ENCODE results near the gene HDAC8.

DNA sequence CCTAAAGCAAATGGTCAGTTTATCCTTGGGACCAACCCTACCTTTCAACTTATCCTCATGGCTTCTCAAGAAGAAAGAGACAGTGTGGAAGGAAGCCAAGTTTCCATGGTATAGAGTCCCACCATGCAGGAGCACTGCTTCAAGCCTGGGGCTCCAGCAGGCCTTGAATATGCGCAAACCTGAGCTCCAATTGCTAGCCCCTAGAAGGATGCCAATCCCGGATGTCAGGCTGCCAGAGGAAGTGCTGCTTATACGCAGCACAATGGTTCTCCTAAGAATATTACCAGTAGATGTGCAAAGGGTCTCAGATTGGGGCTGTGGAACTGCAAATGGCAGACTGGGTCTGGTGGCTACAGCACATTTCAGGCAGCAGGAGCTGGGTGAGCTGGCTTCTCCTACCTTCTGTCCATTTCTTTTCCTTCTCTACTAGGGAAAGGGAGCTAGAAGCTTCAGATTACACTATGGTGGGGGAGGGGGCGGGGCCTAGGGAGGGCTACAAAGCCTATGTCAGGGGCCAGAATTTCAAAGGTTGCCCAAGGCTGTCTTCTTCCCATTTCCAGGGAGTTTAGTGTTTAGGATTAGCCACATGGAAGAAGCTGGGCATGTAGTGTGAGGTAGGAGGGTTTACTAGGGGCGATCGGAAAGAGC lies 226.2 kb downstream of the HDAC8 start:
- no peak for TF ChIP-seq POLR2A (IDR thresholded peaks at IDR 0.05; ENCODE audit: low read length)
- no peak for TF ChIP-seq FOXS1 (CRISPR knock-in tag; IDR thresholded peaks at IDR 0.05)
- no peak for TF ChIP-seq NR3C1 (IDR thresholded peaks at IDR 0.05)
- TF ChIP-seq, protein P1, sequence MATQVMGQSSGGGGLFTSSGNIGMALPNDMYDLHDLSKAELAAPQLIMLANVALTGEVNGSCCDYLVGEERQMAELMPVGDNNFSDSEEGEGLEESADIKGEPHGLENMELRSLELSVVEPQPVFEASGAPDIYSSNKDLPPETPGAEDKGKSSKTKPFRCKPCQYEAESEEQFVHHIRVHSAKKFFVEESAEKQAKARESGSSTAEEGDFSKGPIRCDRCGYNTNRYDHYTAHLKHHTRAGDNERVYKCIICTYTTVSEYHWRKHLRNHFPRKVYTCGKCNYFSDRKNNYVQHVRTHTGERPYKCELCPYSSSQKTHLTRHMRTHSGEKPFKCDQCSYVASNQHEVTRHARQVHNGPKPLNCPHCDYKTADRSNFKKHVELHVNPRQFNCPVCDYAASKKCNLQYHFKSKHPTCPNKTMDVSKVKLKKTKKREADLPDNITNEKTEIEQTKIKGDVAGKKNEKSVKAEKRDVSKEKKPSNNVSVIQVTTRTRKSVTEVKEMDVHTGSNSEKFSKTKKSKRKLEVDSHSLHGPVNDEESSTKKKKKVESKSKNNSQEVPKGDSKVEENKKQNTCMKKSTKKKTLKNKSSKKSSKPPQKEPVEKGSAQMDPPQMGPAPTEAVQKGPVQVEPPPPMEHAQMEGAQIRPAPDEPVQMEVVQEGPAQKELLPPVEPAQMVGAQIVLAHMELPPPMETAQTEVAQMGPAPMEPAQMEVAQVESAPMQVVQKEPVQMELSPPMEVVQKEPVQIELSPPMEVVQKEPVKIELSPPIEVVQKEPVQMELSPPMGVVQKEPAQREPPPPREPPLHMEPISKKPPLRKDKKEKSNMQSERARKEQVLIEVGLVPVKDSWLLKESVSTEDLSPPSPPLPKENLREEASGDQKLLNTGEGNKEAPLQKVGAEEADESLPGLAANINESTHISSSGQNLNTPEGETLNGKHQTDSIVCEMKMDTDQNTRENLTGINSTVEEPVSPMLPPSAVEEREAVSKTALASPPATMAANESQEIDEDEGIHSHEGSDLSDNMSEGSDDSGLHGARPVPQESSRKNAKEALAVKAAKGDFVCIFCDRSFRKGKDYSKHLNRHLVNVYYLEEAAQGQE (IDR thresholded peaks at IDR 0.05), result no peak
- TF ChIP-seq, protein P2, sequence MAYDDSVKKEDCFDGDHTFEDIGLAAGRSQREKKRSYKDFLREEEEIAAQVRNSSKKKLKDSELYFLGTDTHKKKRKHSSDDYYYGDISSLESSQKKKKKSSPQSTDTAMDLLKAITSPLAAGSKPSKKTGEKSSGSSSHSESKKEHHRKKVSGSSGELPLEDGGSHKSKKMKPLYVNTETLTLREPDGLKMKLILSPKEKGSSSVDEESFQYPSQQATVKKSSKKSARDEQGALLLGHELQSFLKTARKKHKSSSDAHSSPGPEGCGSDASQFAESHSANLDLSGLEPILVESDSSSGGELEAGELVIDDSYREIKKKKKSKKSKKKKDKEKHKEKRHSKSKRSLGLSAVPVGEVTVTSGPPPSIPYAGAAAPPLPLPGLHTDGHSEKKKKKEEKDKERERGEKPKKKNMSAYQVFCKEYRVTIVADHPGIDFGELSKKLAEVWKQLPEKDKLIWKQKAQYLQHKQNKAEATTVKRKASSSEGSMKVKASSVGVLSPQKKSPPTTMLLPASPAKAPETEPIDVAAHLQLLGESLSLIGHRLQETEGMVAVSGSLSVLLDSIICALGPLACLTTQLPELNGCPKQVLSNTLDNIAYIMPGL (CRISPR knock-in tag; IDR thresholded peaks at IDR 0.05; ENCODE audit: borderline replicate concordance), result no peak

Data from A549 (cell line).